DOHH2 (cell line): ENCODE measurements around the gene TMEM190.

Experiments
- H3F3A ChIP-seq: fragments of 200-600 bp; sonication (generic), shearing (Covaris generic); 2 replicates; pipeline ENCODE4 v1.6.0; 2016; ENCODE audit warnings: antibody characterized with exemption, mild to moderate bottlenecking; ENCODE audit not compliant: control insufficient read depth, insufficient read depth
- H3K27ac ChIP-seq: fragments of 200-600 bp; sonication (generic); 2 replicates; pipeline ENCODE4 v1.5.1; 2014; ENCODE audit warnings: low read depth, mild to moderate bottlenecking, low read length, moderate library complexity
- H3K27me3 ChIP-seq: fragments of 200-600 bp; sonication (generic); 2 replicates; pipeline ENCODE4 v1.6.1; 2014; ENCODE audit warnings: mild to moderate bottlenecking, low read length, mixed read lengths; ENCODE audit not compliant: control insufficient read depth
- H3K36me3 ChIP-seq: fragments of 200-600 bp; sonication (generic); 2 replicates; pipeline ENCODE4 v1.6.1; 2014; ENCODE audit warnings: mild to moderate bottlenecking, low read length, moderate library complexity, mixed read lengths; ENCODE audit not compliant: control insufficient read depth
- H3K4me1 ChIP-seq: fragments of 200-600 bp; sonication (generic); 2 replicates; pipeline ENCODE4 v1.6.1; 2014; ENCODE audit warnings: mild to moderate bottlenecking, low read length, mixed read lengths; ENCODE audit not compliant: control insufficient read depth
- H3K4me2 ChIP-seq: fragments of 200-600 bp; sonication (generic); 2 replicates; pipeline ENCODE4 v1.6.0; 2014; ENCODE audit warnings: mild to moderate bottlenecking, low read length, moderate library complexity
- H3K4me3 ChIP-seq: fragments of 200-600 bp; sonication (generic); 2 replicates; pipeline ENCODE4 v1.5.1; 2014; ENCODE audit warnings: mild to moderate bottlenecking, low read length, mixed read lengths
- H3K79me2 ChIP-seq: fragments of 200-600 bp; sonication (generic); 2 replicates; pipeline ENCODE4 v1.6.1; 2014; ENCODE audit warnings: mild to moderate bottlenecking, low read length, mixed read lengths; ENCODE audit not compliant: control insufficient read depth
- H3K9me2 ChIP-seq: fragments of 200-600 bp; sonication (generic); replicated peaks from 2 replicates; pipeline ENCODE4 v1.6.1; 2014; ENCODE audit warnings: mild to moderate bottlenecking, low read length, mixed read lengths; ENCODE audit not compliant: control insufficient read depth
- H3K9me3 ChIP-seq: fragments of 200-600 bp; sonication (generic); 2 replicates; pipeline ENCODE4 v1.6.1; 2014; ENCODE audit warnings: antibody characterized with exemption, low read length, mixed read lengths; ENCODE audit not compliant: control insufficient read depth, insufficient read depth
- H4K20me1 ChIP-seq: fragments of 200-600 bp; sonication (generic); 2 replicates; pipeline ENCODE4 v1.6.0; 2014; ENCODE audit warnings: low read depth, mild to moderate bottlenecking, antibody characterized with exemption, low read length, moderate library complexity; ENCODE audit not compliant: control insufficient read depth, insufficient read depth
- CTCF ChIP-seq: fragments of 200-600 bp; sonication (generic); IDR thresholded peaks from one replicate; pipeline ENCODE4 v1.5.1; 2014; ENCODE audit warnings: antibody characterized with exemption, mild to moderate bottlenecking, low read depth, low read length; ENCODE audit not compliant: poor library complexity, severe bottlenecking
- EZH2phosphoT487 ChIP-seq: fragments of 200-600 bp; sonication (generic); IDR thresholded peaks from 2 replicates; pipeline ENCODE4 v1.6.1; 2017; ENCODE audit warnings: borderline replicate concordance, mild to moderate bottlenecking, antibody characterized with exemption, low read length, moderate library complexity, mixed read lengths

Gene TMEM190

GRCh38 chr19:55344444-55344843, 32.2 kb upstream of the TMEM190 start:
- Histone ChIP-seq H3K4me1 (peaks cover 14% of the 10 kb centered on the region), H3K4me3 (no peak overlapping the region), H3K79me2 (peaks cover 18% of the 10 kb centered on the region), H3K27ac (no peak overlapping the region), H3K9me3 (no peaks in the 10 kb centered on the region), H3K9me2 (no peaks in the 10 kb centered on the region), H3F3A (no peaks in the 10 kb centered on the region), H3K27me3 (no peaks in the 10 kb centered on the region), H3K4me2 (no peak overlapping the region), H4K20me1 (0 out of 2 replicates have a peak, but pooled peaks cover 3% of the 10 kb centered on the region), H3K36me3 (peaks cover 16% of the 10 kb centered on the region)
- TF ChIP-seq CTCF (no peak), EZH2phosphoT487 (no peak)

- Histone ChIP-seq H3K9me2 (no peaks in the 10 kb centered on the region), H3K27ac (no peak overlapping the region), H3K4me1 (peaks cover 14% of the 10 kb centered on the region), H3K79me2 (peaks cover 16% of the 10 kb centered on the region), H3K27me3 (no peaks in the 10 kb centered on the region), H4K20me1 (0 out of 2 replicates have a peak, but pooled peaks cover 3% of the 10 kb centered on the region), H3K9me3 (no peaks in the 10 kb centered on the region), H3K4me3 (no peak overlapping the region), H3K36me3 (peaks cover 16% of the 10 kb centered on the region), H3K4me2 (no peak overlapping the region), H3F3A (no peaks in the 10 kb centered on the region)
- TF ChIP-seq EZH2phosphoT487 = no peak
- TF ChIP-seq CTCF = no peak
Measured at GRCh38 chr19:55345101-55345817, 31.4 kb upstream of the TMEM190 start.

GRCh38 chr19:55345818-55346724, 30.6 kb upstream of the TMEM190 start:
- H3K9me3 ChIP-seq = no peaks in the 10 kb centered on the region
- H3K27ac ChIP-seq = no peak overlapping the region
- H3K4me1 ChIP-seq = peaks cover 7% of the 10 kb centered on the region
- H3F3A ChIP-seq = no peaks in the 10 kb centered on the region
- H3K4me3 ChIP-seq = no peak overlapping the region
- H3K79me2 ChIP-seq = peaks cover 8% of the 10 kb centered on the region
- H3K36me3 ChIP-seq = peaks cover 16% of the 10 kb centered on the region
- H3K4me2 ChIP-seq = no peak overlapping the region
- TF ChIP-seq EZH2phosphoT487 (no peak), CTCF (no peak)
- 0 out of 2 replicates have a peak, but pooled peaks cover 3% of the 10 kb centered on the region for H4K20me1 ChIP-seq
- no peaks in the 10 kb centered on the region for H3K27me3 ChIP-seq
- no peaks in the 10 kb centered on the region for H3K9me2 ChIP-seq
